Skeletal muscle tissue (tissue), 4 donors: ENCODE results near the gene MUC20. TPM values are rescaled to one million over a fixed set of nuclear protein-coding genes. Genes with fewer than 3 reads are reported as not detected.
"Not testable (repeated sequence)": the region's sequence is repeated elsewhere in the genome, so short reads cannot be mapped to it uniquely, and the experiment has no call there.

Source experiments
- H3K27ac ChIP-seq: one replicate; pipeline ENCODE4 v1.7.0; 2013; ENCODE audit warnings: mild to moderate bottlenecking, low read depth, low read length, inconsistent platforms
- H3K27me3 ChIP-seq, 3 donors: one replicate each; pipeline ENCODE4 v1.7.0; 2013; ENCODE audit warnings: low read length in 3 of 3; ENCODE audit not compliant: control insufficient read depth in 3 of 3, insufficient read depth in 3 of 3
- H3K36me3 ChIP-seq, 3 donors: one replicate each; pipeline ENCODE4 v1.7.0; 2013; ENCODE audit warnings: low read length in 3 of 3; ENCODE audit not compliant: control insufficient read depth in 3 of 3, insufficient read depth in 3 of 3
- H3K4me1 ChIP-seq, 3 donors: one replicate each; pipeline ENCODE4 v1.7.0; 2013; ENCODE audit warnings: low read length in 3 of 3, mild to moderate bottlenecking in 3 of 3; ENCODE audit not compliant: control insufficient read depth in 3 of 3, insufficient read depth in 3 of 3
- H3K4me3 ChIP-seq, 3 donors: one replicate each; pipeline ENCODE4 v1.7.0; 2013; ENCODE audit warnings: low read length in 3 of 3
- H3K9ac ChIP-seq, 3 donors: one replicate each; pipeline ENCODE4 v1.7.0; 2013; ENCODE audit warnings: low read length in 3 of 3, mild to moderate bottlenecking in 3 of 3, moderate library complexity in 2 of 3, low read depth in 1 of 3
- H3K9me3 ChIP-seq, 3 donors: one replicate each; pipeline ENCODE4 v1.7.0; 2013; ENCODE audit warnings: low read length in 3 of 3; ENCODE audit not compliant: control insufficient read depth in 3 of 3
- total RNA-seq: library from RNA; depleted of rRNA; stranded (reverse); fragments of >200 nt; gene quantifications from one replicate; pipeline ENCODE4 v1.2.3, GENCODE V29; 2014
- donor health status: Osteomylitis.

Gene MUC20, protein sequence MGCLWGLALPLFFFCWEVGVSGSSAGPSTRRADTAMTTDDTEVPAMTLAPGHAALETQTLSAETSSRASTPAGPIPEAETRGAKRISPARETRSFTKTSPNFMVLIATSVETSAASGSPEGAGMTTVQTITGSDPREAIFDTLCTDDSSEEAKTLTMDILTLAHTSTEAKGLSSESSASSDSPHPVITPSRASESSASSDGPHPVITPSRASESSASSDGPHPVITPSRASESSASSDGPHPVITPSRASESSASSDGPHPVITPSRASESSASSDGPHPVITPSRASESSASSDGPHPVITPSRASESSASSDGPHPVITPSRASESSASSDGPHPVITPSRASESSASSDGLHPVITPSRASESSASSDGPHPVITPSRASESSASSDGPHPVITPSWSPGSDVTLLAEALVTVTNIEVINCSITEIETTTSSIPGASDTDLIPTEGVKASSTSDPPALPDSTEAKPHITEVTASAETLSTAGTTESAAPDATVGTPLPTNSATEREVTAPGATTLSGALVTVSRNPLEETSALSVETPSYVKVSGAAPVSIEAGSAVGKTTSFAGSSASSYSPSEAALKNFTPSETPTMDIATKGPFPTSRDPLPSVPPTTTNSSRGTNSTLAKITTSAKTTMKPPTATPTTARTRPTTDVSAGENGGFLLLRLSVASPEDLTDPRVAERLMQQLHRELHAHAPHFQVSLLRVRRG
- total RNA-seq, result 1.0 TPM

DNA sequence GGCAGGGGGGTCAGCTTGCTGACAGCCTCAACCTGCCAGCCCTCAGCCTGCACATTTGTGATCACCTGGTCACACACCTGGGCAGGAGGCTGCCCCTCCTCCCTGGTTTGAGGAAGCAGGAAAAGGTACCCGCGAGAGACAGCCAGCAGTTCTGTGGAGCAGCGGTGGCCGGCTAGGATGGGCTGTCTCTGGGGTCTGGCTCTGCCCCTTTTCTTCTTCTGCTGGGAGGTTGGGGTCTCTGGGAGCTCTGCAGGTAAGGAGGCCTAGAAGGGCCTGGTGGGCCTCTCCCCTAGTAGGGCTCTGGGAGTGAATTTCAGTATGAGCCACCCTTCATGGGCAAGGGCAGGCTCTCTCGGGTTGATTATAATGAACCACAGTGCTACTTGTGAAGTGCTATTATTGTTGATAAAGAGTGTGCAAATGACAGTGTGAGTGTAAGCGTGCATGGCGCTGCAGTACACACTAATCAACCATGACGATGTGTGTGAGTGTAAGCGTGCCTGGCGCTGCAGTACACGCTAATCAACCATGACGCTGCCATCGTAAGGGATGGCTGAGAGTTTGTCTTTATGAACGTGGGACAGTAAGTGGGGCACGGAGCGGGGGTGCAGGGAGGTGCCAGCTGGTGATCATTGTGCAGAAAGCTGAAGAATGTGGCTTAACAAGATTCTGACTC lies at the start of gene MUC20:
MUC20 (plus strand) TSS at position 148 of the 676 bp plus-strand sequence; CDS start at position 178, 30 bp downstream.
- not testable (repeated sequence) for H3K4me1 ChIP-seq, H3K36me3 ChIP-seq, H3K27ac ChIP-seq, H3K4me3 ChIP-seq, H3K27me3 ChIP-seq, H3K9ac ChIP-seq, H3K9me3 ChIP-seq

DNA sequence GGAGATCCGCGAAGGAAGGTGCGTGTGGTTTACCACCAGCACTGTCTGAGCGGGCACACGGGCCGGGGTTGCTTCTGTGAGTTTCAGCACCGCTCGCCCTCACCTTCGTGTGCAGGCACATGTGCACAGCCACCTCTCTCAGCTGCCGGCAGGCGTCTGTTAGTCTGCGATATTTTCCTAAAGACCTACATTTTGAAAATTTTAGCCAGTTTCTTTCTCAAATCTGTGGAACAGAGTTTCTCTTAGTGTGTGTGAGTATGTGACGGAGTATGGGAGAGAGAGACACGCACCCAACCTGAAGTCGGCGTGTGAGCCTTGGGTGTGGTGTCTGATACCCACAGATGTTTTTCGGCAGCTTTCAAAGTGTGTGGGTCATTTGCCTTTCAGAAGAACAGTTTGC lies 49.5 kb upstream of the MUC20 start:
- H3K4me3 ChIP-seq, H3K4me1 ChIP-seq, H3K27me3 ChIP-seq, H3K9me3 ChIP-seq, H3K9ac ChIP-seq, H3K27ac ChIP-seq: not testable (repeated sequence)
- H3K36me3 ChIP-seq, result peaks cover 5 to 42% (median 20%) of the 10 kb centered on the region in 3 donors

DNA sequence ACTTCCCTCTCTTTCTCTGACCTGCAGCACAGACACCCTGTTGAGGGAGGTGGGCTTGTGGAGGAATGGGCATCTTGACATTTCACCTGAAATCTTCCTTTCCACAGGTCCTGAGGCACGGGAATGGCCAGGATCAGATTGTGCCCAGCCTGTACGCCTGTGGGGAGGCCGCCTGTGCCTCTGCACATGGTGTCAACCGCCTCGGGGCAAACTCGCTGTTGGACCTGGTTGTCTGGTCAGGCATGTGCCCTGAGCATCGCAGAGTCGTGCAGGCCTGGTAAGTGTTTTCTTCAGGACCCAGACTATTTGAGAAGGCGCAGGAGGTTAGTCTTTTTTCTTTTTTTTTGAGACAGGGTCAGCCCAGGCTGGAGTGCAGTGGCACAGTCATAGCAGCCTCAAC lies 47.1 kb upstream of the MUC20 start:
- H3K36me3 ChIP-seq, result peaks cover 4 to 49% (median 28%) of the 10 kb centered on the region in 3 donors
- H3K9me3 ChIP-seq, H3K4me3 ChIP-seq, H3K9ac ChIP-seq, H3K4me1 ChIP-seq, H3K27ac ChIP-seq, H3K27me3 ChIP-seq: not testable (repeated sequence)

DNA sequence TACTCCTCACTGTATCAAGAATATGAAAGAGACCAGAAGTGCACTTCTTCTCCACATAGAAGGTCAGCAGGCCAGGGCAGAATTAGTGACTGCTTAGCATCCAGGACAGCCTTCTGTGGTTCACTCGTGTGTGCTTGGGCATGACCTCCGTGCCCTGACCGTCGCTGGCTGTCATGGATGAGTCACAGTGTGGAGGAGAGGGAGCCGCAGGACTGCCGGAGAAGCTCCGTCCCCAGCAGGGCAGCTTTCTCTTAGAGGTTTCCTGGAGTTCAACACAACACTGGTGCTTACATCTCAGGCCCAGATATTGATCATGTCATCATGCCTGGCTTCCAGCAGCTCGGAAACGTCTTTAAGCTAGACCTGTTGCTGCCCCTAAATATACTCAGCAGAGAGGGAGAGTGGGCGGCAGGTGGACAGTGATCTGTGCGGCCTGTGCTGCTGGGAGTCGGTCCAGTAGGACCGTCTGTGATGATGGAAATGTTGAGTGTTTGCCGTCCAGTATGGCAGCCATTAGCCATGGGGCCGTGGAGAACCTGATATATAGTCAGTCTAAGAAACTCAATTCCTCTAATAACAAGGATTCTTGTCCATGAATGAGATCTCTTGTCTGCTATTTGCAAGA lies 42.3 kb upstream of the MUC20 start:
- not testable (repeated sequence) for H3K9me3 ChIP-seq, H3K27ac ChIP-seq, H3K9ac ChIP-seq, H3K4me3 ChIP-seq, H3K4me1 ChIP-seq, H3K27me3 ChIP-seq
- H3K36me3 ChIP-seq, result peaks cover 5 to 40% (median 26%) of the 10 kb centered on the region in 3 donors

DNA sequence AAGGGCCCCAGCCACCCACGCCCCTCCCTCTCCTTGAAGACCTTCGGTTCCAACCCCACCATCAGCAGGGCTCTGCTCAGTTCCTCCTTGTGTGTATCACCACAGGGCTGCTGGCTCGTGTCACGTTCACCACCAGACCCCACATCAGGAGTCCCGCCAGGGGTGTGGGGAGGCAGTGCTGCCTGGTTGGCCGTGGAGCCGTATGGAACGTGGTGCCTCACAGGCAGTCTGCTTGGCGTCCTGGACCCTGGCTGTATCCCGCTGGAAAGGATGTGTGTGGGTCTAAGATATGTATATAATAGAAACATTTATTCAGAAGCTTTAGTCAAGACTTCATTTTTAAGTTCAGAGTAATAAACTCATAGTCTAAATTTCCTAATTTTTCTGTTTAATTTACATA lies 40.1 kb upstream of the MUC20 start:
- not testable (repeated sequence) for H3K9ac ChIP-seq, H3K27me3 ChIP-seq, H3K4me1 ChIP-seq, H3K9me3 ChIP-seq, H3K27ac ChIP-seq, H3K4me3 ChIP-seq
- H3K36me3 ChIP-seq, result peaks cover 12 to 38% (median 30%) of the 10 kb centered on the region in 3 donors

DNA sequence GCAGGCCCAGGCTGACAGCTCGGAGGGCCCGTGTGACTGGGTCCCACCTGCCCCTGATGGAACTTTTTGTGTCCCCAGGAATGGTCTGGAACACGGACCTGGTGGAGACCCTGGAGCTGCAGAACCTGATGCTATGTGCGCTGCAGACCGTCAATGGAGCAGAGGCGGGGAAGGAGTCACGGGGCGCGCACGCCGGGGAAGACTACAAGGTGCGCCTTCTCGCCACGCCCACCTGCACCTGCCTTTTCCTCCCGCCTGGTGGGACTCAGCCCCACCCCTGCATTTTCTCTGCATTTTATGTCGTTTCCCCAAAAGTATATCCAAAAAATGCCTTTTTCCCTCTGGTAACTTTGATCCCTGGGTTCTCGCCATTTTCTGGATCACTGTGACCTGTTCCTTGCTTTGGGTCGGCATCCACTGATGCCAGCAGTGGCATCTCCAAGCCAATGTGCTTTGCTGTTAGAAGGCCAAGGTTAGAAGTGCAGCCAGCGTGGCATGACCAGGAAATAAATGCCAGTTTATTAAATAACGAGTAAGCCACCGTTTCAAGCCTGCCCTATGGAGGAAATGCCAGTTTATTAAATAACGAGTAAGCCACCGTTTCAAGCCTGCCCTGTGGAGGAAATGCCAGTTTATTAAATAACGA lies 39.2 kb upstream of the MUC20 start:
- not testable (repeated sequence) for H3K27me3 ChIP-seq, H3K27ac ChIP-seq, H3K9ac ChIP-seq, H3K9me3 ChIP-seq, H3K4me1 ChIP-seq, H3K4me3 ChIP-seq
- peaks cover 12 to 41% (median 29%) of the 10 kb centered on the region in 3 donors for H3K36me3 ChIP-seq

DNA sequence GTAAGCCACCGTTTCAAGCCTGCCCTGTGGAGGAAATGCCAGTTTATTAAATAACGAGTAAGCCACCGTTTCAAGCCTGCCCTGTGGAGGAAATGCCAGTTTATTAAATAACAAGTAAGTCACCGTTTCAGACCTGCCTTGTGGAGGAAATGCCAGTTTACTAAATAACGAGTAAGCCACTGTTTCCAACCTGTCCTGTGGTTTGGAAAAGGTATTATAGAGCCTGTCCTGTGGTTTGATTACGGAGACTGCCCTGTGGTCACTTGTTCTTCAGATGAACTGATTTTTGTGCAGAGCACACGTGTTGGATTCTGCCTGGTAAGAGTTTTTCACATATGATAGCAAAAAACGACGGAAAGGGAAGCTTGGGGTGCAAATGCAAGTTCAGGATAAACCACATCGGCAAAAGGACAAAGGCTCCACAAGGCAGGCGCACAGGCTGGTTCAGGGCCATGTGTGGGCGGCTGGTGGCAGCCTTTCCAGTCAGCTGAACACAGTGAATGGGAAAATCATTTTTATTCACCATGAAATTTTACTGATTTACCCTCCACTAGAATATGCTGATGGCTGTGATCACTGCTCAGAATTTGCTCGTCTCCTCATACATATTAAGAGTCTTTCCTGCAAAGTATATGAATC lies 38.6 kb upstream of the MUC20 start:
- not testable (repeated sequence) for H3K9ac ChIP-seq, H3K4me3 ChIP-seq, H3K9me3 ChIP-seq, H3K27ac ChIP-seq, H3K4me1 ChIP-seq, H3K27me3 ChIP-seq
- H3K36me3 ChIP-seq, result peaks cover 12 to 38% (median 28%) of the 10 kb centered on the region in 3 donors

DNA sequence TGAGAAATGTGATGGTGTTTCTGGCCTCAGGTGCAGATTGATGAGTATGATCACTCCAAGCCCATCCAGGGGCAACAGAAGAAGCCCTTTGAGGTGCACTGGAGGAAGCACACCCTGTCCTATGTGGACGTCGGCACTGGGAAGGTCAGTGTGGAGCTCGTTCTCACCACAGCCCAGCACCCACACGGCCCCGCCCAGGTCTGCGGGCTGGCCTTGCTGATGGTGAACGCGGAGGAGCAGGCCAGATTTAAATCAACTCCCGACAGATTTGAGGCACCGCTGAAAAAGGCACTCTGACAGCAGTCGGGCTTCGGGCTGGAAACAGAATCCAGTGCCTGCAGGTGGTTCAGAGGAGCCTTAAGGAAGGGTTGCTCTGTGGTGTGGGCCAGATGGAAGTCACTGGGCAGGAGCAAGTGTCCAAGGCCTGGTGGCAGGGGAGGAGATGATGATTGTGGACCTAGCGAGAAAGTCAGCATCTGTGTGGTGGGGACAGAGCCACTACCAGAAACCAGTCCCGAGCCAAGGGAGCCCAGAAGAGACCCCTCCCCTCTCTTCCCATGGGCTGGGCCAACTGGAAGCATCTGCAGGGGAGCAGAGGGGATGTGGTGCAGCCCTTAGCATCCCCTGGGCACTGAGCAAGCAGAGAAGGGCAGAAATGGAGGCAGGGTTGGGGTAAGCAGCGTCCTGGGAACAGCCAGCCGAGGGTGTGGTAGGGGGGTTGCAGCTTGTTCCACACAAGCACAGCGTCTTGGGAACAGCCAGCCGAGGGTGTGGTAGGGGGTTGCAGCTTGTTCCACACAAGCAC lies 36.9 kb upstream of the MUC20 start:
- not testable (repeated sequence) for H3K27ac ChIP-seq, H3K4me1 ChIP-seq, H3K9ac ChIP-seq, H3K9me3 ChIP-seq, H3K4me3 ChIP-seq, H3K27me3 ChIP-seq
- H3K36me3 ChIP-seq, result peaks cover 12 to 29% (median 18%) of the 10 kb centered on the region in 3 donors
